BJ (cell line): ENCODE measurements around the gene CHKA. TPM values are rescaled to one million over a fixed set of nuclear protein-coding genes. Genes with fewer than 3 reads are reported as not detected.

ENCODE experiments used
- CTCF ChIA-PET: fragments of 350-600 bp; formaldehyde crosslinking; extraction: SDS; loops from one replicate; lab custom pipeline; 2021; ENCODE audit warnings: antibody characterized with exemption, inconsistent platforms; lab: Yijun Ruan, JAX
- POLR2A ChIA-PET: fragments of 300-600 bp; sonication (Branson Sonifier 250); formaldehyde crosslinking; extraction: SDS; loops from one replicate; lab custom pipeline; 2021; ENCODE audit warnings: antibody characterized with exemption; lab: Charles Lee
- DNase-seq: peaks from one replicate; pipeline ENCODE4 v3.0.0-alpha.2; 2011; ENCODE audit warnings: low read depth
- H3K27me3 ChIP-seq: 2 replicates; pipeline ENCODE4 v1.6.0; 2011; ENCODE audit warnings: low read length; ENCODE audit not compliant: control insufficient read depth, insufficient read depth
- H3K36me3 ChIP-seq: 2 replicates; pipeline ENCODE4 v1.5.1; 2011; ENCODE audit warnings: low read length; ENCODE audit not compliant: control insufficient read depth, insufficient read depth
- H3K4me3 ChIP-seq: 2 replicates; pipeline ENCODE4 v1.5.1; 2011; ENCODE audit warnings: low read depth, mild to moderate bottlenecking, control low read depth, low read length
- CTCF ChIP-seq: IDR thresholded peaks from 2 replicates; pipeline ENCODE4 v1.5.1; 2011; ENCODE audit warnings: low read depth, mild to moderate bottlenecking, control low read depth, inconsistent platforms, low read length, moderate library complexity; ENCODE audit not compliant: insufficient read depth
- polyA plus RNA-seq: library from polyadenylated mRNA; depleted of rRNA; stranded (reverse); fragments of >200 nt; gene quantifications from 2 replicates; pipeline ENCODE4 v1.2.3, GENCODE V29; 2011

Gene CHKA
- polyA plus RNA-seq, 1 experiment, result 5.9 TPM

- POLR2A ChIA-PET, result no interaction called here
- CTCF ChIA-PET, result interaction anchor here (0.7 to 2.1 kb wide), 2 partner anchors 14 to 23 kb away, joined by 3 to 7 read pairs; no protein-coding TSS in a partner anchor
Observed at GRCh38 chr11:68027667-68028066, 93.5 kb downstream of the CHKA start.

DNA sequence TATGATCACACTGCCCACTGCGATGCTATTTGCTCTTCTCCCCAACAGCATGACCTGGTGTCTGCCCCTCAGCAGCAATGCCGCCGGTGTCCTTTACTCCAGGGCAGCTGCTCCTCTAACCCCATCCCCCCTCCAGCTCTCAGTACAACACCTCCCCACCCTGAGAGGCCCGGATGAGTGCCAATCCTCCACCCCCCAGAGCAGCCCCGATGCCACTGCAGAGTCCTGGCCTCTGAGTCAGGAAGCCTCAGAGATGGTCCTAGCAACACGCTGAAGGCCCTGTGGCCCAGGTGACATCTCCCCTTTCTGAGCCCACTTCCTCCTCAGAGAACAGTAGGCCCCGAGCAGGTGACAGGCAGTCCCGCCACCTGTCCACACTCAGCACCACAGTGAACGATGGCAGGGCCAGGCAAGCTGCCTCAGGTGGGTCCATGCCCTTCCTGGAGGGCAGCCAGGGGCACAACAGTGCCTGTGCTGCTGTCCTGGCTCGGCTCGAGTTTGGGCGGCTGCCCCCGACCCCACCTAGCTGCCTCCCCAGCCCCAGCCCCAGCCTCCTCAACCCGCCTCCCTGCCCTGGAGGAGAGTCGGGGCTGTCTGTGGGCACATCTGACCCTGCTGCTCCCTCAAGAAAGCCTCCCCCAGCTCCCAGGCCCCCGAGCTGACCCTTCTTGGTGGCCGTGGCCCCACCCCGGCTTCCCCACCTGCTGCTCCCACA is 94.6 kb downstream of the CHKA start:
- no peak for TF ChIP-seq CTCF
- Histone ChIP-seq H3K36me3 (peaks cover 17% of the 10 kb centered on the region), H3K27me3 (no peaks in the 10 kb centered on the region), H3K4me3 (no peak overlapping the region)
- DNase-seq, result no peak
- POLR2A ChIA-PET, result no interaction called here
- CTCF ChIA-PET, result no interaction called here

More at GRCh38 chr11:68027667-68028066, 93.5 kb downstream of the CHKA start:
- TF ChIP-seq CTCF, result no peak
- no peak overlapping the region for H3K4me3 ChIP-seq
- DNase-seq, result no peak
- peaks cover 16% of the 10 kb centered on the region for H3K36me3 ChIP-seq
- no peaks in the 10 kb centered on the region for H3K27me3 ChIP-seq

DNA sequence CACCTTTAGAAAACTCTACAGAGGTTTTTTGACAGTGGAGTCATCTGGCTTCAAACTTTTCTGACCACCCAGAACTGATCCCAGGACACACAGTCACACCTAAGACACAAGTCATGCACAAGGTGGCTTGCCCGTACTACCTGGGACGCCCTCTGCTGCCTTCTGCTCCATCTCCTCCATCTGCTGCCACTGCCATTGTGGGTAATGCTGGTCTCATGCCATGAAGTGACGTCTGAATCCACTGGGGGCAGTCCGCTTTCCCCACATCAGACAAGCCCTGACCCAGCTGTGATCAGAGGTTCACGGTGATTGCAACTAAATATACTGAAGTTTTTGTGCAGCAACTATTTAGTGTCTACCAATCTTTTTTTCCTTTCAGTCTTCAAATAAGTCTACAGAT is 96.1 kb downstream of the CHKA start:
- no peak overlapping the region for H3K4me3 ChIP-seq
- no peak for TF ChIP-seq CTCF
- CTCF ChIA-PET, result interaction anchor here (0.7 kb wide), 1 partner anchor 10 kb away, joined by 3 read pairs; no protein-coding TSS in a partner anchor
- peaks cover 18% of the 10 kb centered on the region for H3K36me3 ChIP-seq
- H3K27me3 ChIP-seq, result no peaks in the 10 kb centered on the region
- POLR2A ChIA-PET, result no interaction called here
- DNase-seq, result no peak

GRCh38 chr11:68024508-68024907 is 96.7 kb downstream of the CHKA start:
- Histone ChIP-seq H3K27me3 (no peaks in the 10 kb centered on the region), H3K4me3 (no peak overlapping the region), H3K36me3 (peaks cover 18% of the 10 kb centered on the region)
- no peak for DNase-seq
- TF ChIP-seq CTCF, result no peak
- ChIA-PET POLR2A (no interaction called here), CTCF (no interaction called here)

DNA sequence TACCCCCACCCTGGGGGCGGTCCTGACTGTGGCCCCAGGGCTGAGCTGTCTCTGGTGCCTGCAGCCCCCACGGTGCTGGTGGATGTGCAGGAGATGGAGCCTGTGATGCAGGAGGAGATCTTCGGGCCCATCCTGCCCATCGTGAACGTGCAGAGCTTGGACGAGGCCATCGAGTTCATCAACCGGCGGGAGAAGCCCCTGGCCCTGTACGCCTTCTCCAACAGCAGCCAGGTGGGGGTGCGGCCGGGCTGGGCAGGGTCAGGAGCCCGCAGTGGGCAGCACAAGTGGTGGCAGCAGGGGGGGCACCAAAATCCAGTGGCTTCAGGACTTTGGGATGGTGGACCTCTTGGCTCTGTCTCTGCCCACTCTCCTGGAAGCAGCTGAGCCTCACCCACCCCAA is 98.7 kb downstream of the CHKA start:
- H3K36me3 ChIP-seq, result peaks cover 18% of the 10 kb centered on the region
- no peaks in the 10 kb centered on the region for H3K27me3 ChIP-seq
- POLR2A ChIA-PET, result interaction anchor here (0.6 kb wide), 1 partner anchor 660 kb away, joined by 3 read pairs; no protein-coding TSS in a partner anchor
- CTCF ChIA-PET, result interaction anchor here (1.1 to 1.9 kb wide), 3 partner anchors 8 to 28 kb away, joined by 3 to 9 read pairs (median 3); partner anchors contain the start of gene NDUFS8
- no peak for TF ChIP-seq CTCF
- DNase-seq, result no peak
- H3K4me3 ChIP-seq, result no peak overlapping the region
